Tongue (tissue), 2 donors: ENCODE data around the gene TOR2A. TPM values are rescaled to one million over a fixed set of nuclear protein-coding genes. Genes with fewer than 3 reads are reported as not detected.
A peak's percentile ranks its signal among the peaks of the same experiment; 100 is the strongest.

Experiments
- DNase-seq: peaks from one replicate; pipeline ENCODE4 v3.0.0-alpha.2; 2015
- total RNA-seq: library from RNA; depleted of rRNA; stranded (reverse); fragments of >200 nt; gene quantifications from one replicate; pipeline ENCODE4 v1.2.3, GENCODE V29; 2014

The TOR2A gene
- total RNA-seq, 1 donor from 2014 or later, result 2.8 TPM

GRCh38 chr9:127742435-127743088 lies 7.5 kb upstream of the TOR2A start:
- DNase-seq, result peak; percentile 63

GRCh38 chr9:127741831-127742434 lies 6.8 kb upstream of the TOR2A start:
- DNase-seq, result peak; percentile 43

GRCh38 chr9:127739614-127740330 lies 4.7 kb upstream of the TOR2A start:
- no peak for DNase-seq

GRCh38 chr9:127738666-127739065 lies 3.6 kb upstream of the TOR2A start:
- no peak for DNase-seq

- DNase-seq, result no peak
These were observed 564 bp upstream of the TOR2A start for GRCh38 chr9:127735530-127736185.

GRCh38 chr9:127734247-127734746 lies 797 bp downstream of the TOR2A start:
- DNase-seq, result no peak

- no peak for DNase-seq
These were observed 1.5 kb downstream of the TOR2A start for GRCh38 chr9:127733614-127734013.

- no peak for DNase-seq
These were observed 2.6 kb downstream of the TOR2A start for GRCh38 chr9:127732444-127732843.

- no peak for DNase-seq
These were observed 3.2 kb downstream of the TOR2A start for GRCh38 chr9:127731938-127732337.

GRCh38 chr9:127730799-127731410 lies 4.2 kb downstream of the TOR2A start:
- no peak for DNase-seq

- no peak for DNase-seq
These were observed 4.8 kb downstream of the TOR2A start for GRCh38 chr9:127730262-127730661.

- DNase-seq, result no peak
These were observed 5.4 kb downstream of the TOR2A start for GRCh38 chr9:127729522-127730256.

- no peak for DNase-seq
These were observed 6.3 kb downstream of the TOR2A start for GRCh38 chr9:127728808-127729207.

- no peak for DNase-seq
These were observed 8.2 kb downstream of the TOR2A start for GRCh38 chr9:127726871-127727270.

- no peak for DNase-seq
These were observed 11.1 kb downstream of the TOR2A start for GRCh38 chr9:127724012-127724411.

GRCh38 chr9:127723444-127723843 lies 11.7 kb downstream of the TOR2A start:
- DNase-seq, result no peak

GRCh38 chr9:127723013-127723412 lies 12.1 kb downstream of the TOR2A start:
- DNase-seq, result no peak

GRCh38 chr9:127722055-127722745 lies 12.9 kb downstream of the TOR2A start:
- no peak for DNase-seq

- DNase-seq, result no peak
These were observed 13.7 kb downstream of the TOR2A start for GRCh38 chr9:127721391-127721821.

GRCh38 chr9:127720865-127721227 lies 14.2 kb downstream of the TOR2A start:
- DNase-seq, result no peak
